Fibroblast of pulmonary artery (primary cell): ENCODE data around the gene PTPRE.

ENCODE experiments used
- DNase-seq: peaks from one replicate; pipeline ENCODE4 v3.0.0-alpha.2; 2010; ENCODE audit warnings: low read depth
- H3K4me3 ChIP-seq: replicated peaks from 2 replicates; pipeline ENCODE4 v1.5.1; 2011; ENCODE audit warnings: low read depth, mild to moderate bottlenecking, control low read depth, low read length, moderate library complexity
- TF ChIP-seq, protein P1 (sequence below): IDR thresholded peaks from 2 replicates; pipeline ENCODE4 v1.5.1; 2011; ENCODE audit warnings: mild to moderate bottlenecking, control low read depth, low read length, inconsistent platforms; ENCODE audit errors: missing control alignments

Gene PTPRE

GRCh38 chr10:127998501-127999144 is 91.7 kb downstream of the PTPRE start:
- no peak overlapping the region for H3K4me3 ChIP-seq
- DNase-seq, result no peak
- TF ChIP-seq, protein P1, sequence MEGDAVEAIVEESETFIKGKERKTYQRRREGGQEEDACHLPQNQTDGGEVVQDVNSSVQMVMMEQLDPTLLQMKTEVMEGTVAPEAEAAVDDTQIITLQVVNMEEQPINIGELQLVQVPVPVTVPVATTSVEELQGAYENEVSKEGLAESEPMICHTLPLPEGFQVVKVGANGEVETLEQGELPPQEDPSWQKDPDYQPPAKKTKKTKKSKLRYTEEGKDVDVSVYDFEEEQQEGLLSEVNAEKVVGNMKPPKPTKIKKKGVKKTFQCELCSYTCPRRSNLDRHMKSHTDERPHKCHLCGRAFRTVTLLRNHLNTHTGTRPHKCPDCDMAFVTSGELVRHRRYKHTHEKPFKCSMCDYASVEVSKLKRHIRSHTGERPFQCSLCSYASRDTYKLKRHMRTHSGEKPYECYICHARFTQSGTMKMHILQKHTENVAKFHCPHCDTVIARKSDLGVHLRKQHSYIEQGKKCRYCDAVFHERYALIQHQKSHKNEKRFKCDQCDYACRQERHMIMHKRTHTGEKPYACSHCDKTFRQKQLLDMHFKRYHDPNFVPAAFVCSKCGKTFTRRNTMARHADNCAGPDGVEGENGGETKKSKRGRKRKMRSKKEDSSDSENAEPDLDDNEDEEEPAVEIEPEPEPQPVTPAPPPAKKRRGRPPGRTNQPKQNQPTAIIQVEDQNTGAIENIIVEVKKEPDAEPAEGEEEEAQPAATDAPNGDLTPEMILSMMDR, result no peak

GRCh38 chr10:127999297-128000129 is 92.6 kb downstream of the PTPRE start:
- no peak for DNase-seq
- no peak overlapping the region for H3K4me3 ChIP-seq
- TF ChIP-seq, protein P1, result no peak

DNA sequence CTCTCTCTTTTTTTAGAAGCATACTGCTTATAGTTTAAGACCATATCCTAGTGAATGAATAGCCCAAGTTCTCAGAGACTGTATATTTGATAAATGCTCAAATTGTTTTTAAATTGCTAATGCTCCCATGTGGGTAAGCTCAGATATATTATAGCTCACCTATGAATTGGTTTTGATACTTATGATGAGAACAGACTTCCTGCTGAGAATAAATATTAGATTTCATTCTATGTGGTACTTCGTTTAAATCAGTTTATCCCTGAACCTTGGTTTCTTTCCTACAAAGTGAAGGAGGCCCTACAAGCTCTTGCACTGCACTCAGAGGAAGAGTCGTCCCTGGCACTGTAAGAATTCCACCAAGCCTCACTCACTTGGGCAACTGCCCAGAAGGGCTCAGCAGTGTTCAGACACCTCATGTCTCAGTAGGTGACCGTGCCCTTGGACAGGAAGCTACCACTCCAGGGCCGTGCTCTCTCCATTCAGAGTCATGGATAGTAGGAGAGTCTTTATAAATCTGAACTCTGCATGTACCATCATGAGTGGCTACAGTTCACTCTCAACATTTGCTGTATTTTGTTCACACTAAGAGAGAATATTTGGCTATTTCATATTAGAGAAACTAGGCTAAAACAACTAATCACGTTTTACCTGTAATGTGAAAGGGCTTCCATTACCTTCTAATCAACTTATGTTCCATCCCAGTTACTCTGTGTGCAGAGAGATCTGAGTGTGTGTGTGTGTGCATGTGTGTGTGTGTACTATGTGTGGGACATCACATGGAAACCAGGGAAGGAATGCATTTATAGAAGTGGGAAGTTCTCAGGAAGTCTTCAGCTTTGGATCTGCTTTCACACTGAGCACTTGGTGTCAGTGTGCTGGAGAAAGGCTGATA is 93.8 kb downstream of the PTPRE start:
- H3K4me3 ChIP-seq, result no peak overlapping the region
- DNase-seq, result no peak
- TF ChIP-seq, protein P1, result no peak

DNA sequence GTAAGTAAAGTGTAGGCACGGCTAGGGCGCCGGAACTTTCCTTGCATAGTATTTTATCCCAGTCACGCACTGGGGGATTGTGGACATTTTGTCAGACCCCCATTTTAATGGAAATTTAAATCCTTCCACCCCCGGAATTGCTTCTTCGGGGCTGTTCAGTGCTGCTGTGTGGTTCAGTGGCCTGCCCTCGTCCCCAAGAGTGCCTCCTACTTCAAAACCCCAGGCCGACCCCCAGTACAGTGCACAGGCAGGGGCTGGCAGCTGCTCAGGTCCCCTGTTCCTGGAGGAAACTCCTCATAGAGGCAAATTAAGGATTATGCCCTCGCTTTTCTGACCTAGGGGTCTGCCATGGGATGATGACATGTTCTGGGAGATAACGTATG is 94.5 kb downstream of the PTPRE start:
- DNase-seq, result no peak
- TF ChIP-seq, protein P1, result no peak
- no peak overlapping the region for H3K4me3 ChIP-seq

- no peak overlapping the region for H3K4me3 ChIP-seq
- DNase-seq, result no peak
- TF ChIP-seq, protein P1, result no peak
Observed at GRCh38 chr10:128001849-128002248, 94.9 kb downstream of the PTPRE start.

- no peak for DNase-seq
- TF ChIP-seq, protein P1, result no peak
- no peak overlapping the region for H3K4me3 ChIP-seq
Observed at GRCh38 chr10:128003521-128003920, 96.6 kb downstream of the PTPRE start.
